HepG2 (cell line): ENCODE results near the gene PIP5K1A.

Source experiments
- ATF3 ChIP-seq: sonication (generic); formaldehyde crosslinking; IDR thresholded peaks from 2 replicates; pipeline ENCODE4 v1.4.0; 2020; ENCODE audit warnings: missing genetic modification reagents
- CTCF ChIP-seq: sonication (generic); formaldehyde crosslinking; IDR thresholded peaks from 2 replicates; pipeline ENCODE4 v1.5.0; 2020; ENCODE audit warnings: mild to moderate bottlenecking, missing genetic modification reagents, moderate library complexity
- EZH2 ChIP-seq: conservative IDR thresholded peaks from 2 replicates; pipeline ENCODE4 v1.6.1; 2012; ENCODE audit warnings: mild to moderate bottlenecking, low read depth, low read length, moderate library complexity
- FOSL2 ChIP-seq: sonication (generic); formaldehyde crosslinking; IDR thresholded peaks from 2 replicates; pipeline ENCODE4 v1.4.0; 2020; ENCODE audit warnings: missing genetic modification reagents
- HES4 ChIP-seq: sonication (generic); formaldehyde crosslinking; IDR thresholded peaks from 2 replicates; pipeline ENCODE4 v1.9.0; 2021; ENCODE audit warnings: mild to moderate bottlenecking, missing genetic modification reagents, borderline replicate concordance
- NFKB2 ChIP-seq: sonication (generic); formaldehyde crosslinking; IDR thresholded peaks from 2 replicates; pipeline ENCODE4 v1.4.0; 2020; ENCODE audit warnings: missing genetic modification reagents, borderline replicate concordance
- NR2F6 ChIP-seq, 2 experiments: IDR thresholded peaks; 2 replicates each; pipeline ENCODE4 v1.6.1; 2016; ENCODE audit warnings: antibody characterized with exemption in 1 of 2, mild to moderate bottlenecking in 1 of 2
- PAXIP1 ChIP-seq: sonication (generic); formaldehyde crosslinking; conservative IDR thresholded peaks from 2 replicates; pipeline ENCODE4 v1.4.0; 2020; ENCODE audit warnings: mild to moderate bottlenecking, missing genetic modification reagents, moderate library complexity
- RAD21 ChIP-seq: fragments of 450-650 bp; formaldehyde crosslinking; IDR thresholded peaks from 2 replicates; pipeline ENCODE4 v1.5.0; 2020; ENCODE audit warnings: mild to moderate bottlenecking
- RFX1 ChIP-seq: fragments of 450-650 bp; IDR thresholded peaks from 2 replicates; pipeline ENCODE4 v1.6.1; 2017
- ZNF282 ChIP-seq: fragments of 450-650 bp; IDR thresholded peaks from 2 replicates; pipeline ENCODE4 v1.6.1; 2018; ENCODE audit not compliant: partially characterized antibody
- ZNF333 ChIP-seq: sonication (generic); formaldehyde crosslinking; IDR thresholded peaks from 2 replicates; pipeline ENCODE4 v1.4.0; 2020; ENCODE audit warnings: mild to moderate bottlenecking, missing genetic modification reagents, borderline replicate concordance

- TF ChIP-seq CTCF (CRISPR knock-in tag) = peak; percentile 17; the same call in 1 of the 2 replicates
- no peak for TF ChIP-seq NR2F6 (IDR thresholded peaks at IDR 0.05)
- 0 out of 2 replicates have a peak, but pooled peaks have one; percentile 16 for TF ChIP-seq NR2F6 (CRISPR knock-in tag; IDR thresholded peaks at IDR 0.05)
- no peak for TF ChIP-seq RFX1
- no peak for TF ChIP-seq EZH2
- no peak for TF ChIP-seq HES4 (CRISPR knock-in tag)
- no peak for TF ChIP-seq NFKB2 (CRISPR knock-in tag)
- no peak for TF ChIP-seq PAXIP1 (CRISPR knock-in tag)
- TF ChIP-seq ZNF333 (CRISPR knock-in tag) = no peak
- TF ChIP-seq ZNF282 = no peak
- TF ChIP-seq ATF3 (CRISPR knock-in tag) = no peak
- no peak for TF ChIP-seq FOSL2 (CRISPR knock-in tag)
- TF ChIP-seq RAD21 (CRISPR knock-in tag) = no peak
Observed at GRCh38 chr1:151282883-151283725, 84.8 kb downstream of the PIP5K1A start.
